Thoracic aorta (tissue), 2 donors: ENCODE data around the gene MACF1. TPM values are rescaled to one million over a fixed set of nuclear protein-coding genes. Genes with fewer than 3 reads are reported as not detected.

ENCODE experiments used
- ATAC-seq: fragments of 150-250 bp; one replicate; pipeline ENCODE4 v1.8.0; 2017; ENCODE audit warnings: low read depth; ENCODE audit not compliant: insufficient number of reproducible peaks, low FRiP score
- DNase-seq: peaks from one replicate; pipeline ENCODE4 v3.0.0-alpha.2; 2020; ENCODE audit warnings: low spot score
- H3K27ac ChIP-seq, 2 donors: fragments of 200-600 bp; sonication (generic); 1 replicate in 1 of 2; 2 replicates in 1 of 2; pipeline ENCODE4 v1.5.1; 2016; ENCODE audit warnings: mild to moderate bottlenecking in 2 of 2, moderate library complexity in 2 of 2
- H3K27me3 ChIP-seq: fragments of 200-600 bp; sonication (generic); replicated peaks from 2 replicates; pipeline ENCODE4 v1.6.0; 2016; ENCODE audit warnings: mild to moderate bottlenecking; ENCODE audit not compliant: insufficient read depth
- H3K36me3 ChIP-seq: fragments of 200-600 bp; sonication (generic); one replicate; pipeline ENCODE4 v1.5.1; 2016
- H3K4me1 ChIP-seq, 2 donors: fragments of 200-600 bp; sonication (generic); 1 replicate in 1 of 2; 2 replicates in 1 of 2; pipeline versions ENCODE4 v1.5.1 to v1.6.0; 2016; ENCODE audit warnings: low read depth in 2 of 2, mild to moderate bottlenecking in 1 of 2; ENCODE audit not compliant: control insufficient read depth in 1 of 2
- H3K4me3 ChIP-seq: fragments of 200-600 bp; sonication (generic); 2 replicates; pipeline ENCODE4 v1.5.1; 2016; ENCODE audit warnings: mild to moderate bottlenecking
- H3K9me3 ChIP-seq: fragments of 200-600 bp; sonication (generic); 2 replicates; pipeline ENCODE4 v1.5.1; 2016
- CTCF ChIP-seq: fragments of 200-600 bp; sonication (generic); IDR thresholded peaks from one replicate; pipeline ENCODE4 v1.5.1; 2019; ENCODE audit warnings: antibody characterized with exemption
- total RNA-seq, 2 donors: library from RNA; depleted of rRNA; stranded (reverse); fragments of >200 nt; gene quantifications; one replicate each; pipeline versions ENCODE4 v1.1.0 to v1.2.3, GENCODE V29; 2016

Gene MACF1
- total RNA-seq, 2 donors from 2014 or later = 604 to 650 TPM

GRCh38 chr1:39324888-39325287 lies 120.4 kb downstream of the MACF1 start:
- peaks cover 0 to 12% of the 10 kb centered on the region in 2 donors for H3K4me1 ChIP-seq
- TF ChIP-seq CTCF = no peak
- H3K9me3 ChIP-seq = no peaks in the 10 kb centered on the region
- no peak overlapping the region for H3K4me3 ChIP-seq
- H3K27ac ChIP-seq = peak overlapping the region in 1 of 2 donors; percentile 26
- DNase-seq (no peak), ATAC-seq (no peak)
- peaks cover 61% of the 10 kb centered on the region for H3K36me3 ChIP-seq
- H3K27me3 ChIP-seq = no peaks in the 10 kb centered on the region

GRCh38 chr1:39326836-39327235 lies 122.3 kb downstream of the MACF1 start:
- peak overlapping the region in 1 of 2 donors; percentile 66 for H3K27ac ChIP-seq
- H3K36me3 ChIP-seq = peaks cover 48% of the 10 kb centered on the region
- no peak overlapping the region for H3K4me3 ChIP-seq
- ATAC-seq = no peak
- no peaks in the 10 kb centered on the region for H3K27me3 ChIP-seq
- no peaks in the 10 kb centered on the region for H3K9me3 ChIP-seq
- no peak for DNase-seq
- peaks cover 0 to 29% of the 10 kb centered on the region in 2 donors for H3K4me1 ChIP-seq
- TF ChIP-seq CTCF = no peak

- DNase-seq (no peak), ATAC-seq (no peak)
- peaks cover 0 to 29% of the 10 kb centered on the region in 2 donors for H3K4me1 ChIP-seq
- no peak for TF ChIP-seq CTCF
- peak overlapping the region; percentile 19 to 66 for H3K27ac ChIP-seq
- peak overlapping the region; percentile 61 for H3K4me3 ChIP-seq
- peaks cover 48% of the 10 kb centered on the region for H3K36me3 ChIP-seq
- H3K27me3 ChIP-seq = no peaks in the 10 kb centered on the region
- no peaks in the 10 kb centered on the region for H3K9me3 ChIP-seq
These were observed 123.6 kb downstream of the MACF1 start for GRCh38 chr1:39328095-39328494.

GRCh38 chr1:39328586-39329121 lies 124.2 kb downstream of the MACF1 start:
- no peaks in the 10 kb centered on the region for H3K9me3 ChIP-seq
- ATAC-seq (no peak), DNase-seq (no peak)
- H3K36me3 ChIP-seq = peaks cover 49% of the 10 kb centered on the region
- H3K4me3 ChIP-seq = peak overlapping the region; percentile 61
- TF ChIP-seq CTCF = no peak
- H3K27me3 ChIP-seq = no peaks in the 10 kb centered on the region
- H3K4me1 ChIP-seq = peaks cover 4 to 29% of the 10 kb centered on the region in 2 donors
- H3K27ac ChIP-seq = peak overlapping the region; percentile 19 to 66

GRCh38 chr1:39331647-39332046 lies 127.2 kb downstream of the MACF1 start:
- no peaks in the 10 kb centered on the region for H3K27me3 ChIP-seq
- H3K4me3 ChIP-seq = no peak overlapping the region
- H3K4me1 ChIP-seq = peaks cover 4 to 29% of the 10 kb centered on the region in 2 donors
- no peak for TF ChIP-seq CTCF
- ATAC-seq (no peak), DNase-seq (no peak)
- H3K36me3 ChIP-seq = peaks cover 27% of the 10 kb centered on the region
- H3K27ac ChIP-seq = no peak overlapping the region
- H3K9me3 ChIP-seq = no peaks in the 10 kb centered on the region
